LNCaP clone FGC (cell line): ENCODE measurements around the gene C1QL1.

ENCODE experiments used
- DNase-seq: peaks from one replicate; pipeline ENCODE4 v3.0.0-alpha.2; 2011; ENCODE audit warnings: low read depth
- H3K4me3 ChIP-seq: 2 replicates; pipeline ENCODE4 v1.5.1; 2011; ENCODE audit warnings: mild to moderate bottlenecking, low read depth, low read length, control low read depth
- TF ChIP-seq, protein P1 (sequence below): IDR thresholded peaks from 2 replicates; pipeline ENCODE4 v1.5.1; 2012; ENCODE audit warnings: mild to moderate bottlenecking; ENCODE audit not compliant: control insufficient read depth, insufficient read depth; ENCODE audit errors: extremely low read depth

C1QL1 gene

DNA sequence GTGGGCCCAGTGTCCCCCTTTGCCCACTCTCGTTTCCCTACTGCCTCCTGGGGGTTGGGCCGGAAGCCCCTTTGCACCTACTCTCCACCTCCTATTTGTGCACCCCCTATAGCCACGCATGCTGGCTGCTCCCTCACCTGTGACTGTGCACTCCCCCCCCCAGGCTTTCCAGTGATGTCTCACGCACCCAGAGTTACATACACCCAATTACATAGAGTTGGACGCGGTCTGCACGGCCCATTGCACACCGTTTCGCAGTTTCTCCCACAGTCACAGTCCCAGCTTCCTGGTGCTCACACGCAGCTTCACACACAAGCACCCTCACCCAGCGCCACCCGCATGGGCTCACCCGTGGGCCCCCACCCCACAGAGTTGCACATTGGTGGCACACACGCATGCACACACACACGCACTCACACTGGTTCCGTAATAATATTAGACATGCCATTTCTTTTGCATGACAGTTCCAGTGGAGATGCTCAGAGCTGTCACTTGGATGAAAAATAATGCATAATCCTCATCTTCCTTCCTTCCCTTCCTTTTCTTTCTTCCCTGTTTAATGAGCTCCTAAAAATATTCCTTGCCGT is 21.5 kb upstream of the C1QL1 start:
- DNase-seq: no peak
- H3K4me3 ChIP-seq: no peak overlapping the region
- TF ChIP-seq, protein P1, sequence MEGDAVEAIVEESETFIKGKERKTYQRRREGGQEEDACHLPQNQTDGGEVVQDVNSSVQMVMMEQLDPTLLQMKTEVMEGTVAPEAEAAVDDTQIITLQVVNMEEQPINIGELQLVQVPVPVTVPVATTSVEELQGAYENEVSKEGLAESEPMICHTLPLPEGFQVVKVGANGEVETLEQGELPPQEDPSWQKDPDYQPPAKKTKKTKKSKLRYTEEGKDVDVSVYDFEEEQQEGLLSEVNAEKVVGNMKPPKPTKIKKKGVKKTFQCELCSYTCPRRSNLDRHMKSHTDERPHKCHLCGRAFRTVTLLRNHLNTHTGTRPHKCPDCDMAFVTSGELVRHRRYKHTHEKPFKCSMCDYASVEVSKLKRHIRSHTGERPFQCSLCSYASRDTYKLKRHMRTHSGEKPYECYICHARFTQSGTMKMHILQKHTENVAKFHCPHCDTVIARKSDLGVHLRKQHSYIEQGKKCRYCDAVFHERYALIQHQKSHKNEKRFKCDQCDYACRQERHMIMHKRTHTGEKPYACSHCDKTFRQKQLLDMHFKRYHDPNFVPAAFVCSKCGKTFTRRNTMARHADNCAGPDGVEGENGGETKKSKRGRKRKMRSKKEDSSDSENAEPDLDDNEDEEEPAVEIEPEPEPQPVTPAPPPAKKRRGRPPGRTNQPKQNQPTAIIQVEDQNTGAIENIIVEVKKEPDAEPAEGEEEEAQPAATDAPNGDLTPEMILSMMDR: no peak

DNA sequence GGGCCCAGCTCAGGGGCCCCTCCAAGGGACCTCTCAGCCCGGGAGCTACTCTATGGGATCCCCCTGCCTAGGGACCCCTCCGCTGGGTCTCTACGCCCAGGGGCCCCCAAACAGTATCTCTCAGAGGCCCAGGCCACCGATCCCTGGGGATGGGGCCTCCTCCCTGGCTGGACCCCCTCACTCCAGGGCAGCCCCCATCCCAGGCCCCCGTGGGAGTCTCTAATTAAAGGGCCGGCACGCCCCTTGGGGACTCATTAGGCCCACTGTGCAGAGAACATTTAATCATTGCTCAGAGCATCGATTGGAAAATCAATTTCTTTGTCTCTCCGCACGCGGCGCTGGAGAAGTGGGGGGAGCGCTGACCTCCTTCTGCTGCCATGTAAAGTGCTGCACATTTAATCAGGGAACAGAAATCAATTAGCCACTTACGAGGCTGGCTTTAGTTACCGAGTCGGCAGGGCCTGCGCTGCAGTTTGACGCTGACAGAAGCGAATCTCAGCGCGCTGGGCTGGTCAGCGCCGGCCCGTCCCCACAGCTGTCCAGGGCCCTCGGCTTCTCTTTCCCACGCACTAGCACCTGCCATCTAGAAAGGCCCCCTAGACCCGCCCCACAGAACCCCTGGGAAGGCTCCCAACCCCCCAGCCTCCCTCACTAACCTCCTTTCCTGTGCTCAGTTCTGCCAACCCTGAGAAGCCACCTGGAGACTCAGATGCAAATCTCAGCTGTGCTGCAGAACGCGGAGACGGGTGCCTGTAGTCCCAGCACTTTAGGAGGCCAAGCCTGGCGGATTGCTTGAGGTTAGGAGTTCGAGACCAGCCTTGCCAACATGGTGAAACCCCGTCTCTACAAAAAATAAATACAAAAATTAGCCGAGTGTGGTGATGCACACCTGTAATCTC is 20.2 kb upstream of the C1QL1 start:
- no peak for DNase-seq
- TF ChIP-seq, protein P1: no peak
- no peak overlapping the region for H3K4me3 ChIP-seq

DNA sequence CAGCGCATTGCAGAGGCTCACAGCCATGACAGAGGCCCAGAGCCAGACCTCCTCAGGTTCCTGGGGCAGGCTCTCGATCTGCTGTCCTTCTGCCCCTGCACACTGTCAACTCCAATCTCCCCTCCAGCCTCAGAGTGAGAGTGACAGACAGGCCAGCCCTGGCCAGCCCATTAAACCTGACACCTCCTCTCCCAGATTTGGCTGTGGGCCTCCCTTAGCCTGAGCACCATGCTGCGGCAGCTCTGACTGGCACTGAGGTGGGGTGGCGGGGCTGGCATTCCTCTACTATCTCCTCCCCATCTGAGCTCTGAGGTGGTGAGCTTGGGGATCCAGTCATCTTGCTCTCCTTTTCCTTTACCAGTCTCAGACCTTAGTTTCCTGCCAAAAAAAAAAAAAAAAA is 15.5 kb upstream of the C1QL1 start:
- no peak overlapping the region for H3K4me3 ChIP-seq
- TF ChIP-seq, protein P1: no peak
- DNase-seq: no peak

DNA sequence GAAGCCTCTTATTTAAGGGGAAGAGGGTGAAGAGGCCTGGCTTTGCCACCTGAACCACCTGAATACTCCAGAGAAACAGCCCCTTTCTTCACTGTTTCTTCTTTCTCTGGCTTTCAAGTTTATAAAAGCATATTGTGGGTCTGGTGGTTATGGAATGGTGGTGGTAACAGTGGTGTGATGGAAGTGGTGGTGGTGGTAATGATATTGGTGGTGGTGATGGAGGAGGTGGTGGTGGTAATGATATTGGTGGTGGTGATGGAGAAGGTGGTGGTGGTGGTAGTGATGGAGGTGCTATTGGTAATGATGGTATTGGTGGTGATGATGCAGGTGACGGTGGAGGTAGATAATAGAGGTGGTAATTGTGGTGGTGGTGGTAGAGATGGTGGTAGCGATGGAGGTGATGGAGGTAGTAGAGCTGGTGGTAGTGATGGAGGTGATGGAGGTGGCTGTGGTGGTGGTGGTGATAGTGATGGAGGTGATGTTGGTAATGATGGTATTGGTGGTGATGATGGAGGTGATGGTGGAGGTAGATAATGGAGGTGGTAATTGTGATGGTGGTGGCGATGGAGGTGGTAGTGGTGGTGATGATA is 14.1 kb upstream of the C1QL1 start:
- no peak for DNase-seq
- no peak overlapping the region for H3K4me3 ChIP-seq
- TF ChIP-seq, protein P1: no peak

DNA sequence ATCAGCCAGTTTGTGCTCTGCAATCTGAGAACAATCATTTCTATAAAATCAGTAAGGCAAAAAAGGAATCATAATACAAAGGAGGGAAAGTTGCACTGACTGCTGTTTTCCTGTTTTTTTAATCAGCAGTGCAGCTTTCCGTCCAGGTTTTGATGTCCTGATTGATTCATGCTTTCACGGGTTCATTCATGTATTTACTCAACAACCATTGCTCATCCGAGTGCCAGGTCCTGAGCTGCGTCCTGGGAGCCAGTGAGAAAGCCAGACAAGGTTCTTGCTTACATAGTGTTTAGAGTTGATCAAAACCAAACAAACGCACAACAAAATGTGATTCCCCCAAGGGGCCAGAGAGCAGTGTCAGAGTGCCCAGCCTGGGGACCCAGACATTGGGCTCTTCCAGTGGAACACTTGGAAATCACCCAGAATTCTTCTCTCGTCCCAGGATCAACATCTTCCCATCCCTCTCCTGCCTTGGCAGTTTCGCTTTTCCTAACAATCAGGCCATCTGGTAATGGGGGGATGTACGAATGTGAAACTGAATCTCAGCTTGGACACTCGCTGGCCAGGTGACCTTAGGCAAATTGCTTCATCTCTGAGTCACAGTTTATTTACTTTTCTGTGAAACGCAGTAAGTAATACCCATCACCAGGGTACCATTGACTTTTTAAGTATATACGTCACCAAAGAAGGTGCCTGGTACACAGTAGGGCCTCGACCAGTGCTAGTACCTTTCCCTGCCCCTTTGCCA is 13.3 kb upstream of the C1QL1 start:
- TF ChIP-seq, protein P1: no peak
- no peak for DNase-seq
- H3K4me3 ChIP-seq: peak overlapping the region; percentile 15

DNA sequence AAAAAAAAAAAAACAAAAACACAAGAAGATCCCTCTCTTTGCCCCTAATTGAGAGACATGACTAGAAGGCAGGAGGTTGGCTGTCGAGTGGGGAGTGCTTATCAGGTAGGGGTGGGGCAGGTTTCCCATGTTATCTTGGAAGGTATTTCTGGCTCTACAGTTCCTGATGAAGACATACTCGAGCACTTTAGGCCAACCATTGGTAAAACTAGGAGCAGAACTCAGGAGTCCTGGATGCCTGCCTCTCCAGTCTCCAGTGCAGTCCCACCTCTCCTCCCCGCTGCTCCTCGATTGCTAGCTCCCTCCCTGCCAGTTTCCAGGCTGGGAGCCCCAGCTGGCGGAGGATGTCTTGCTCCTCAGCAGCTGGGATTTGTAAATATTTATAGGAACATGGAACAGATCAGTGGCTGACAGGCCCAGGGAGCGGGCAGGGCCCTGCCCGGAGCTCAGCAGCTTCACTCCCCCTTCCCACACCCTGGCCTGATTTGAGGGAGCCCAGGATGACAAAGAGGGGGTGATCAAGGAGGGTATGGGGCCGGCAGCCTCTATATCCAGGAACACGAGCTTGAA is 11.4 kb upstream of the C1QL1 start:
- TF ChIP-seq, protein P1: no peak
- no peak overlapping the region for H3K4me3 ChIP-seq
- no peak for DNase-seq
